GM12892 (cell line): ENCODE measurements around the gene DRAP1.

Experiments
- POLR2A ChIP-seq: IDR thresholded peaks from 2 replicates; pipeline ENCODE4 v1.6.1; 2011; ENCODE audit warnings: low read depth, low read length, control low read depth
- POLR2AphosphoS5 ChIP-seq: IDR thresholded peaks from 2 replicates; pipeline ENCODE4 v1.6.1; 2011; ENCODE audit warnings: low read depth, low read length, control low read depth
- TAF1 ChIP-seq: IDR thresholded peaks from 2 replicates; pipeline ENCODE4 v1.6.1; 2011; ENCODE audit warnings: low read depth, mild to moderate bottlenecking, control low read depth, low read length, borderline replicate concordance

- TF ChIP-seq TAF1 (no peak), POLR2A (no peak), POLR2AphosphoS5 (no peak)
Observed at GRCh38 chr11:65958774-65959420, 39.7 kb downstream of the DRAP1 start.
